CD4-positive, alpha-beta T cell treated with Interleukin-6 for 4 hours (primary cell): ENCODE results near the gene DDR1.
"Not testable (repeated sequence)": the region's sequence is repeated elsewhere in the genome, so short reads cannot be mapped to it uniquely, and the experiment has no call there.

Experiments
- DNase-seq: peaks from one replicate; pipeline ENCODE4 v3.0.0-alpha.2; 2020; ENCODE audit warnings: mixed read lengths

The DDR1 gene

DNA sequence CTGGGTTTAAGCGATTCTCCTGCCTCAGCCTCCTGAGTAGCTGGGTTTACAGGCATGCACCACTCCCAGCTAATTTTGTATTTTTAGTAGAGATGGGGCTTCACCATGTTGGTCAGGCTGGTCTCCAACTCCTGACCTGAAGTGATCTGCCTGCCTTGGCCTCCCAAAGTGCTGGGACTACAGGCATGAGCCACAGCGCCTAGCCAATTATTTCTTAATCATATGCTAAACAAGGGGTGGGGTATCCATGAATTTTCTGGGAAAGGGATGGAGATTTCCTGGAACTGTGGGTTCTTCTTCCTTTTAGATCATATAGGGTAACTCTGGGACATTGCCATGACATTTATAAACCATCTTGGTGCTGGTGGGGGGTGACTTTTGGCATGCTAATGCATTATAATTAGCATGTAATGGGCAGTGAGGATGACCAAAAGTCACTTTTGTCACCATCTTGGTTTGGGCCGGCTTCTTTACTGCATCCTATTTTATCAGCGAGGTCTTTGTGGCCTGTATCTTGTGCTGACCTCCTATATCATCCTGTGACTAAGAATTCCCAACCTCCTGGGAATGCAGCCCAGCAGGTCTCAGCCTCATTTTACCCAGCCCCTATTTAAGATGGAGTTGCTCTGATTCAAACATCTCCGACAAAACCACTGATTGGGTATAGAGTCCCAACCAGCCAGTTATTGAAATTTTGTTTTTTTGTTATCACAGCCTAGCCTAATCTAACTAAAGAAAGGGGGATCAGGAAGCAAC, 29.9 kb upstream of the DDR1 start:
- no peak for DNase-seq

DNA sequence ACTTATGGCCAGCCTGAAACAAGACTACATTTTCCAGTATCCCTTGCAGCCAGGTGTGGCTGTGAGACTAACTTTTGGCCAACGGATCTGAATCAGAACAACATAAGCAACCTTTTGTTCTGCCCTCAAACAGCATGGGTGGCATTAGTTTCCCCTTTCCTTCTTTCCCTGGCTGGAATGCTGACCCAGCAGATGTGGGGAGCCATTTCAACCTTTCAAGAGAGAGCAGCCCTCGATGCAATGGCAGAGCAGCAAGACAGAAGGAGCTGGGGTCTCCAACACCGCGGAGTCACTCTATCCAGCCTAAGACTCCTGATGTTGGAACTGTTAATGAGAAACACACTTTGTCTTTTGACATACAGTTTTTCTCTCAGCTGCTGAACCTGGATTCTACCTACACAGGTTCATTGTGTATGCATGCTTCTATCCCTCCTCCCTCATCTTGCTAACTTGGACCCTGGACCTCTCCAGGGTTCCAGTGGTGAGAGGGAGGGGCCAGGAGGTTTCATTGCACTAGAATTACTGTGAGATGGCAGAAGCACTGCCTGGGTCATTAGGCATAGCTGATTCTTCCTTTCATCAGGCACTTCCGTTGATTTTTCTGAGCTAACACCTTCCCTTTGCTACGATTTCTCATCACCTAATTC, 28.8 kb upstream of the DDR1 start:
- DNase-seq: no peak

DNA sequence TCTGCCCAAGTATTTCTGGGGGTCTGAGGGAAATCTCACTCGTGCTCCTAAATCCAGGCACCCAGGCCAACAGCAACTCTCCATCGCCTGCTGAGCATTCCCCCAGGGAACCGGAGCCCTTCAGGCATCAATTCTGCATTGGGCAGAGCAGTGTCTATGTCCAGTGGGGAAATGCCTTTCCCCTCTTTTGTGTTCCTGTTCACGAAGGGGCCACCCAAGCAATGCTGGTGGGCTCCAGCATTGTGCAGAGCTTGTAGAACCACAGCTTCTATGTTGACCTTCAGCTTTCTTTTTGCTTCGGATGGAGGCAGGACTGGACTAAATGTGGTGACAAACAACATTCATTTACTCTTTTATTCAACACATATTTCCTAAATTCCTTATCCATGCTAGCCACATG, 27.2 kb upstream of the DDR1 start:
- no peak for DNase-seq

DNA sequence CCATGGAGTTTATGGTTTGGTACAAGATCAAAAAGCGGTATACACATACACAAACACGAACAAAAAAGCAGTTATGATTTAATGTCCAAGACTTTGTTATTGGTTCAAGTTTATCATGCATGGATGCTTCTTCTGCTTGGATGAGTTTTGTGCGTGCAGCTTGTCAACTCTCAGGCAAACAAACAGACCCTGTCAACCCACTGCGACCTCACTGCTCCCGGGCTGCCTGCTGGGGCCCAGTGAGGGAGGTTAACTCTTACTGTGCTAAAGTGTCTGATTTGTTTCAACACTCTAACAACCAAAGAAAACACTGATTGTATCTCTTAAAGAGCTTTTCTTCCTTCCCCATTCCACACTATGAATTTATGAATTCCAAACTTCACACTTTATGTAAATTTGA, 26.8 kb upstream of the DDR1 start:
- no peak for DNase-seq

DNA sequence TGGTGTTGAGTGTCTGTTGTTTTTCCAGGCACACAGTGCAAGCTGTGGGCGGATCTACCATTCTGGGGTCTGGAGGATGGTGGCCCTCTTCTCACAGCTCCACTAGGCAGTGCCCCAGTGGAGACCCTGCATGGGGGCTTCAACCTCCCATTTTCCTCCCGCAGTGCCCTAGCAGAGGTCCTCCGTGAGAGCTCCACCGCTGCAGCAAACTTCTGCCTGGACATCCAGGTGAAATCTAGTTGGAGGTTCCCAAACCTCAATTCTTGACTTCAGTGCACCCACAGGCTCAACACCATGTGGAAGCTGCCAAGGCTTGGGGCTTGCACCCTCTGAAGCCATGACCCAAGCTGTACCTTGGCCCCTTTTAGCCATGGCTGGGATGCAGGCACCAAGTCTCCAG, 24.6 kb upstream of the DDR1 start:
- DNase-seq: not testable (repeated sequence)

DNA sequence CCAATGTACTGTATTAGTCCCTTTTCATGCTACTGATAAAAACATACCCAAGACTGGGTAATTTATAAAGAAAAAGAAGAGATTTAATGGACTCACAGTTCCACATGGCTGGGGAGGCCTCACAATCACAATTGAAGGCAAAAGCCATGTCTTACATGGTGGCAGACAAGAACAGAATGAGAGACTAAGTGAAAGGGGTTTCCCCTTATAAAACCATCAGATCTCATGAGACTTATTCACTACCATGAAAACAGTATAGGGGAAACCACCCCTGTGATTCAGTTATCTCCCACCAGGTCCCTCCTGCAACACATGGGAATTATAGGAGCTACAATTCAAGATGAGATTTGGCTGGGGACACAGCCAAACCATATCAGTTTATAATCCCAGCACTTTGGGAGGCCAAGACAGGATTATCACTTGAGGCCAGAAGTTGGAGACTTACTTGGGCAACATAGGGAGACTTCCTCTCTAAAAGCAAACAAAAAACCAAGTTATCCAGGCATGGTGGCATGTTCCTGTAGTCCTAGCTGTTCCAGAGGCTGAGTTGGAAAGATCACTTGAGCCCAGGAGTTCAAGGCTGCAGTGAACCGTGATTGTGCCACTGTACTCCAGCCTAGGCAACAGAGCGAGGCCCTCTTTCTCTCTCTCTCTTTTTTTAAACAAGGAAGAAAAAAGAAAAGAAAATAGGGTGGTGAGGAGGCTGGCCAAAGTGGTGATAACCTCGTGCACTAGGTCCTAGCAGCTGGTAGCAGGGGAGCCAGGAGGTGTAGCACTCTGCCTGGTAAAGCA, 22.9 kb upstream of the DDR1 start:
- no peak for DNase-seq

DNA sequence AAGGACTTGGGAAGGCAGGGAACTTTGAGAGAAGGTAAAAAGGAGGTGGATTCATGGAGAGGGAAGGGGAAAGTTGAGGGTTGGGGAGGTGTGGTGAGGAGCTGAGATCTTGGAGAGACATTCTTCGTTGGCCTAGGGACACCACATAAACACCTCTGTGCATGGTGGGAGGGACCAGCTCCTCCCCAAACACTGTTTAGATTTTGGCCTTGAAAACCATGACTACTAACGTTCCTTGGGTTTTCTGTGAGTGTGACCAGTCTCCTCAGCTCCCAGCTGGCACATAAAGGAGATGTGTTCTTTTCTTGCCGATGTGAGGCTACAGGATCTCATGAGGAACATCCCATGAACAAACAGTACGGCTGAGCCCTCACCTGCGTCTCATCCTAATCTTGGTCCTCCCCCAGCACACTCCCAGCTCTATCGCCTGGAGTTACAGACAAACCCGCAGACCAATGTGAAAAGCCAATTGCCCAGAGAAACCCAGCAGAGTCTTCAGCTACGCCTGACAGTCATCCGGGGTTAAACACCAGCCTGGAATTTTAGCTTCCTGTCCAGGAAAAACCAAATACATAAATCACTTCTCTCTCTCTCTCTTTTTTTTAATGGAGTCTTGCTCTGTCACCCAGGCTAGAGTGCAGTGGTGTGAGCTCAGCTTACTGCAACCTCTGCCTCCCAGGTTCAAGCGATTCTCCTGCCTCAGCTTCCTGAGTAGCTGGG, 22.0 kb upstream of the DDR1 start:
- DNase-seq: no peak

DNA sequence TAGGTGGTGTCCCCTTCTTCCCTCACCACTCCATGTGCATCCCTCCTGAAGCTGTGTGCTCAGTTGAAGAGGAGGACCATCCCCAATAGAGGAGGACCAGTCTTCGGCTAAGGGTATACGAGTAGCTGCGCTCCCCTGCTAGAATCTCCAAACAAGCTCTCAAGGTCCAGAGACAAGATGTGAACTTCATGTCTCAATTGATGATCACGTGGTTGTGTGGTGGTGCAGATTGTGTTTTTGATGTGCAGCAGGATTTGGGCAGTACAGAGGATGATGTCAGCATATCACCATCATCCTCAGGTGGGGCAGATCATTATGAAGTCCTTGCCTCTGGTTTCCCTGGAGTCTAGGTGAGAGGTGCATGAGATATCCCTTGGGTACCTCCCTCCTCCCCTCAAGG, 20.0 kb upstream of the DDR1 start:
- DNase-seq: no peak

DNA sequence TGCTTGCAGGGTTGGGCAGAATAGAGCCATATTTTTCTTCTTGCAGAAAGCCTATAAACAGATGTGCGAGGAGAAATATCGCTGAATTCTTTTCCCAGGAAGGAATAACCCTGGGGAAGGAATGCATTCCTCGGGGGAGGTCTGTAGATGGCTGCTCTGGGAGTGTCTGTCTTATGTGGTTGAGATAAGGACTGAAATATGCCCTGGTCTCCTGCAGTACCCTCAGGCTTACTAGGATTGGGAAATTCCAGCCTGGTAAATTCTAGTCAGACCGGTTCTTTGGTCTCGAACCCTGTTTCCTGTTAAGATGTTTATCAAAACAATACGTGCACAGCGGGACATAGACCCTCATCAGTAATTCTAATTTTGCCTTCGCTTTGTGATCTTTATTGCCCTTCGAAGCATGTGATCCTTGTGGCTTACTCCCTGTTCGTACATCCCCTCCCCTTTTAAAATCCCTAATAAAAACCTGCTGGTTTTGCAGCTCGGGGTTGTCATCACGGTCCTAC, 15.0 kb upstream of the DDR1 start:
- DNase-seq: not testable (repeated sequence)

DNA sequence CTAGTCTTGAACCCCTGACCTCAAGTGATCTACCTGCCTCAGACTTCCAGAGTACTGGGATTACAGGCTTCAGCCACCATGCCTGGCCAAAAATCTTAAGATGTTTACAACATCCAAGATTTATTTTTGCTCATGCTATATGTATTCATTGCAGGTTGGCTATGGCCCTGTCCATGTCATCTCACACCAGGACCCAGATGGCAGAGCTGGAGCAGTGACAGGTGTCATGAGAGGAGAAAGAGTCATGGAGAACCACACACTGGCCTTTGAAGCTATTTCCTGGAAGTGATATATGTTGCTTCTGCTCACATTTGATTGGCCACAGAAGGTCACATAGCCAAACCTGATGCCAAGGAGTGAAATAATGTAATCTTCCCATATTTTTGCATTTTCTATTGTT, 13.8 kb upstream of the DDR1 start:
- DNase-seq: no peak

DNA sequence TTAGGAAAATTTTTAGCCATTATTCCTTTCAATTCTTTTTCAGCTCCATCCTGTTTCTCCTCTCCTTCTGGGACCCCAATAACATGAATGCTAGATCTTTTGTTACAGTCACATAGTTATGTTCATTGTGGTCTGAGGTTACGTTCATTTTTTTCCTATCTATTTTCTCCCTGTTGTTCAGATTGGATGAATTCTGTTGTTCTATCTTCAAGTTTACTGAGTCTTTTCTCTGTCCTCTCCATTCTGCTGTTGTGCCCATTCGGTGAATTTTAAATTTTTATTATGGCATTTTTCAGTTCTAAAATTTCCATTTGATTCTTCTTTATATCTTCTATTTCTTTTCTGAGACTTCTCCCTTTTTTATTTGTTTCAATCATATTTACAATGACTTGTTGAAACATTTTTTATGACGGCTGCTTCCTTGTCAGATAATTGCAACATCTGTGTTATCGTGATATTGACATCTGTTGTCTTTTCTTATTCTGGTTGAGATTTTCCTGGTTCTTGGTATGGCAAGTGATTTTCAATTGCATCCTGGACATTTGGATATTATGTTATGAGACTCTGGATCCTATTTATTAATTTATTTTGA, 12.6 kb upstream of the DDR1 start:
- DNase-seq: no peak

DNA sequence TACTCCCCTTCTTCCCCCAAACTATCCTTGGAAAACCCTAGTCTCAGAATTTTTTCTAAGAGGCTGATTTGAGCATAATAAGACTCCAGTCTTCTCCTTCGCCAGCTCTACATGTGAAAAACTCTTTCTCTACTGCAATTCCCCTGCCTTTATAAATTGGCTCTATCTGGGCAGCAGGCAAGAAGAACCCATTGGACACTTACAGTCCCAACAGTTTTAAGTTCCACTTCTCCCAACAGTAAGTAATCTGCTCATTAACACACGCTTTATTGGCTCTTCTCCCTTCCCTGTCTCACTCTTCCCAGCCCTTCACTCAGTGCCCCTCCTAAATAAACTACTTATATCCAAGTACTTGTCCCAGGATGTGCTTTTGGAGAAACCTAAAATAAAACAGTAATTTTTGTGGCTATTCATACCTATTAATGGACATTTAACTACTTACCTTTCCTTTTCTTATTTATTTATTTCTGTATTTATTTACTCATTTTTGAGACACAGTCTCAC, 11.1 kb upstream of the DDR1 start:
- DNase-seq: no peak

DNA sequence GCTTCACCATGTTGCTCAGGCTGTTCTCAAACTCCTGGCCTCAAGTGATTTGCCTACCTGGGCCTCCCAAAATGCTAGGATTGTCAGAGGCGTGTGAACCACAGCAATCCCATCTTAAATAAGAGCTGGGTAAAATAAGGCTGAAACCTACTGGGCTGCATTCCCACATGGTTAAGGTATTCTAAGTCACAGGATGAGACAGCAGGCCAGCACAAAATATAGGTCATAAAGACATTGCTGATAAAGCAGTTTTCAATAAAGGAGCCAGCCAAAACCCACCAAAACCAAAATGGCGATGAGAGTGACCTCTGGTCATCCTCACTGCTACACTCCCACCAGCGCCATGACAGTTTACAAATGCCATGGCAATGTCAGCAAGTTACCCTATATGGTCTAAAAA, 10.5 kb upstream of the DDR1 start:
- not testable (repeated sequence) for DNase-seq

DNA sequence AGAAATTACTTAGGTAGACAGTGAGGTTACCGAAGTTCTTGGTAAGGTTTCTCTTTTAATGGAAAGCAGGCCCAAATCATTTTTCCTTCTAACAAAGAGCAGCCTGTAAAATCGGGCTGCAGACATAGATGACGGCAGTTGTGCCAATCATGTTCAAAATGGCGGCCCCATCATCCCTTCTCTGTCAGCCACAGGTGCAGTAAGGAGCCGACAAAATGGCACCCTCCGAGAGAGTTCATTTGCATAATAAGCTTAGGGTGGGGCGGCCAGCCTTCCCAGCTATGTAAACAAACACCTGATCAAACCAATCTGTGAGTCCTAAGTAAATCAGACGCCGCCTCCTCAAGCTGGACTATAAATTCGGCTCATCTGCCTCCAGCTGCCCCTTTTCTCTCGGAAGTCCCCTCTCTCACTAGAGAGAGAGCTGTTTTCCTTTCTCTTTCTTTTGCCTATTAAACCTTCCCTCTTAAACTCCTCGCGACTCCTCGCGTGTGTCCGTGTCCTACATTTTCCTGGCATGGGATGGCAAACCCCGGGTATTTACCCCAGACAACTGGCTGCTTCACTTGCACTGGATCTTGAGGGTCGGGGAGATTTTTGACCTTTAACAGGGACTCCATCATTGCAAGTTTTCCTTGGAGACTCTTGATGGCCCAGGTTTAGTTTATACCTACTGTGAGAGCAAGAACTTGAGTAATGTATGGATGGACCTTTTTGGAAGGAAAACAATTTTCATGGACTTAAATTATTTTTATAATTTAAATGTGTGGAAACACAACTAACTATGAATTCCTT, 8.9 kb upstream of the DDR1 start:
- DNase-seq: no peak

DNA sequence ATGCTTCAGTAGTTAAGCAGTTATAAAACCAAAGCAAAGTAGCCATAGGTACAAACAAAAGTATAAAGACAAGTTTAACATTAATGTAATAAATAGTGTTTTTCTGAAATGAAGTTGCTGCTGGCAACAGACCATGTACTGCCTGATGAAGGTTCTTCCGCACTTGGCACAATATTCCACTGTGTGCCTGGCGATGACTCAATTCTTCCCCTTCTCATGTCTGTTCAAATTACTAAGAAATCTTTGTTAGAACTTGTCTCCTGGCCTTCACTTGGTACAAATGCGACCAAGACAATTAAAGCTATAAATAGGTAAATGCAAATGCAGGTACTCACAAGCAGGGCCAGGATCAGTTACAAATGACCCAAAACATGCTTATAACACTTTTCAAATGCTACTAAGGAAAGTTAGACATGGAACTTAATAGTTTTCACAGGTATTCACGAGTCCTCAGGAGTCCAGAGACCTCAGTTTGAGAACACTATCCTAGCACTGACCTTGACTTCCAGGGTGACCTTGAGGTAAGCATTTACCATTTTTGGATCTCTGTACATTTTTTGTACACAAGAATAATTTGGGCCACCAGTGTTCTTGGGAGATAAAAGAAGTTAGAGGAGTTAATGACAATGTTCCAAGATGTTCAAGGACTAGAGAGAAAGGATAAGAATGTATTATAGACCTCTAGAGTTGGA, 8.1 kb upstream of the DDR1 start:
- no peak for DNase-seq

DNA sequence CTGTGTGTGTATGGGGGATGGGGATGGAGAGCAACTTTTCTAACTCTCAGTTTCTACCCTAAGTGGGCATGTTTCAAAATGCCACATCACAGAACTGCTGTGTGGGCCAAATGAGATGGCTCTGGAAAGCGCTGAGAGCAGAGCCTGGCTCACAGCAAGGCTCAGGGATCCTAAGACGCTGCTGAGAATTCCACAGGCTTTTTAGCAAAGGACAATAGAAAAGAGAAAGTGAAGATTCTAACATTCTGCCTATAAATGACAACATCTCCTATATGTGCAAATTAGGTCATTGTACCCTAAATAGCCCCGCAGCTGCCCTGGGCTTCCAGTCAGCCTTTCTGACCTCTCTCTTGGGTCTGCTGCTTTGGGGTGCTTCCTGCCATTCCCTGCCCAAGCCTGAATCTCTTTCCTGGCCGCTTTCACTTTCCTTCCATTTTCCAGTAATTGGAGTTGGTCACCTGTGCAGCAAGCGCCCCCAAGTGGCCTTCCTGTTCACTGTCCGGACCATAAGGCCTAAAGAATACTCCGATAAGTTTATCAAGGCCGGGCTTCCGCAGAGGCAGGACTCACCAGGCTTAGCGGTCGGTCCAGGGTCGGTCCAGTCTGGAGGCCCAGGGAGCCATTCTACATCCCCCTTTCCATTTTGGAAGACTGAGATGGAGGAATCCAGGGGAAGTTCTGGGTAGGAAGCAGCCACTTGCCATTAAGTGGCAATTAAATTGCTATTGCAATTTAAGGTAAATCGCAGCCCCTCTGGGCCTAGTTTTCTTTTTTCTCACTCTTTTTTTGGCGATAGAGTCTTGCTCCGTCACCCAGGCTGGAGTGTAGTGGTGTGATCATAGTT, 6.7 kb upstream of the DDR1 start:
- DNase-seq: peak; percentile 85

DNA sequence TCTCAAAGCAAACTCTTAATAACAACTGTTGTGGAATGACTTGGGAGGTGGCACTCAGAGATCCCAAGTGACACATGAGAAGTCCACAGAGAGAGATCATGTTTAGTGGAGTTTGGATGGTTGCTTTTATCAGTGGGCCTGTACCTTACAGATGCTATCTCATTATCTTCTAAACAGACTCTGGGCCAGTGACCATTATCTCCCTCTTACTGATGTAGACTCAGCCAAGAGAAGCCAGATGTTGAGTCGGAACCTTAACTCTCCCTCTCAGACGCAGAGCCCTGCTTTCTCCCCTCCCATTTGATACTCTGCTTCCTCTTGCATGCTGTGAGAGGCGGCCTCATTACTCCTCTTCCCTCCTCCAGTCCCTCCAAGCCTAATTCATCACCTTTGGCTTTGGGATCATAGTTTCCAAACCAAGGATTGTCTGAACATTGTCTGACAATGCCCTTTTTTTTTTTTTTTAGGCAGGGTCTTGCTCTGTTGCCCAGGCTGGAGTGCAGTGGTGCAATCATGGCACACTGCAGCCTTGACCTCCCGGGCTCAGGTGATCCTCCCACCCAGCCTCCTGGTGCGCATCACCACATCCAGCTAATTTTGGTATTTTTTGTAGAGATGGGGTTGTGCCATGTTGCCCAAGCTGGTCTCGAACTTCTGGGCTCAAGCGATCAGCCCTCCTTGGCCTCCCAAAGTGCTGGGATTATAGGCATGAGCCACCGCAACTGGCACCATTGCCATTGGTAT, 4.5 kb upstream of the DDR1 start:
- no peak for DNase-seq

DNA sequence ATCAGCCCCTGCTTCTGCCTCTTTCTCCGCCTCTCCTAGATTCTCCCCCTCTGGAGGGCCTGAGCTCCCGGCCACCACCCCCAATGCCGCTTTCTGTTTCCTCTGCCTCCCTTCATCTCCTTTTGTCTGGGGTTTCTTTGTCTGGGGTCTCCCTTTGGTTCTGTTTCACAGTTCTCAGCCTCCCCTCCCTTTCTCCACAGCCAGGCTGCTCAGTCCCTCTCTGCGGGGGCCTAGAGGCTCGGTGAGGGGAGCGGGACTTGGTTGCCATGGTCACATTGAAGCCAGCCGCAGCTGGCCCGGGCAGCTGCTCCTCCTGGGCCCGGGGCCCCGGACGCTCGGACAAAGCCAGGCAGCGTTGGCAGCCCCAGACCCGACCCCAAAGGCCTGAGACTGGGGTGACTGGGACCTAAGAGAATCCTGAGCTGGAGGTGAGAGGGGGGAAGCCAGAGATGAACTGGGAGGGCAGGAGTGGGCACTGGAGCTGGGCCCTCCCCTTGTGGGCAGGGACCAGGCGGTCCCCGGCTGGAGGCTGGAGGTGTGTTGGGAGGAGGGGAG, 3.5 kb upstream of the DDR1 start:
- DNase-seq: no peak
